ENCODE results near the gene TENM4.

TENM4 gene

DNA sequence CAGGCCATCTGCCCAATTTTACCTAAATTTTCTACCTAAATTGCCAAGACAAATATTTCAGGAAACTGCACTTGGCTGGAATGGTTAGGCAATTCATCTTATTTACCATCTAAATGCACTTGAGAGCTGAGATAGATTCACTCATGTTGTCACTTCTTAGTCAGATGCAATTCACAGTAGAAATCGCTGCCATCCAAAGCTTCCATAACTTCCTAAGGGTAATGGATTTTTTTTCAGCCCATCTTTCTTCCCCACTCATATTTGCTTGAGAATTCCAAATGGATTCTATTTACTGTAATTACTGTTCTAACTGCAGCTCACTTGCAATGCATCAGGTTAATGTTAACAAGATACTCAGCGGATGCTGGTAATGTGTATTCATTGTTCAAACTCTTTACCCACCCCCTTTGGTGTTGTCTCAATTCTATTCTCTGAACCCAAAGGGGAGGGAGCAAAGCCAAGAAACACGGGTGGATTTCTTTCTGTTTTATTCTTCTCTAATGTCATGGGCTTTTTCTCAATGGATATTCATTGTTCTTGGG is 96.0 kb downstream of the TENM4 start:
- H3K27me3 ChIP-seq (ENCODE audit: control insufficient read depth in 5 of 5, insufficient read depth in 4 of 5, low read length in 5 of 5): no peaks in the 10 kb centered on the region
- no peaks in the 10 kb centered on the region for H3K36me3 ChIP-seq (ENCODE audit: control insufficient read depth in 5 of 5, insufficient read depth in 5 of 5, low read length in 5 of 5)
- H3K27ac ChIP-seq (ENCODE audit: low read depth, low read length): no peak overlapping the region
- H3K9me3 ChIP-seq (ENCODE audit: control insufficient read depth in 5 of 5, low read length in 5 of 5): no peaks in the 10 kb centered on the region
- no peak overlapping the region for H3K9ac ChIP-seq (ENCODE audit: low read length in 5 of 5)
- no peak overlapping the region for H3K4me3 ChIP-seq (ENCODE audit: low read depth in 1 of 5, low read length in 5 of 5)
- H3K4me1 ChIP-seq (ENCODE audit: control insufficient read depth in 5 of 5, insufficient read depth in 5 of 5, low read length in 5 of 5): no peaks in the 10 kb centered on the region

GRCh38 chr11:79342686-79343085 is 98.1 kb downstream of the TENM4 start:
- no peak overlapping the region for H3K27ac ChIP-seq (ENCODE audit: low read depth, low read length)
- H3K9ac ChIP-seq (ENCODE audit: low read length in 5 of 5): no peak overlapping the region
- no peak overlapping the region for H3K4me3 ChIP-seq (ENCODE audit: low read depth in 1 of 5, low read length in 5 of 5)

GRCh38 chr11:79342236-79342635 is 98.6 kb downstream of the TENM4 start:
- no peaks in the 10 kb centered on the region for H3K27me3 ChIP-seq (ENCODE audit: control insufficient read depth in 5 of 5, insufficient read depth in 4 of 5, low read length in 5 of 5)
- H3K27ac ChIP-seq (ENCODE audit: low read depth, low read length): no peak overlapping the region
- H3K9ac ChIP-seq (ENCODE audit: low read length in 5 of 5): no peak overlapping the region
- no peak overlapping the region for H3K4me3 ChIP-seq (ENCODE audit: low read depth in 1 of 5, low read length in 5 of 5)
- peaks cover 0 to under 1% (median 0%) of the 10 kb centered on the region in 5 donors for H3K4me1 ChIP-seq (ENCODE audit: control insufficient read depth in 5 of 5, insufficient read depth in 5 of 5, low read length in 5 of 5)
- no peaks in the 10 kb centered on the region for H3K36me3 ChIP-seq (ENCODE audit: control insufficient read depth in 5 of 5, insufficient read depth in 5 of 5, low read length in 5 of 5)
- no peaks in the 10 kb centered on the region for H3K9me3 ChIP-seq (ENCODE audit: control insufficient read depth in 5 of 5, low read length in 5 of 5)

More at GRCh38 chr11:79342686-79343085, 98.1 kb downstream of the TENM4 start:
- no peaks in the 10 kb centered on the region for H3K36me3 ChIP-seq (ENCODE audit: control insufficient read depth in 5 of 5, insufficient read depth in 5 of 5, low read length in 5 of 5)
- H3K27me3 ChIP-seq (ENCODE audit: control insufficient read depth in 5 of 5, insufficient read depth in 4 of 5, low read length in 5 of 5): no peaks in the 10 kb centered on the region
- H3K9me3 ChIP-seq (ENCODE audit: control insufficient read depth in 5 of 5, low read length in 5 of 5): no peaks in the 10 kb centered on the region
- no peaks in the 10 kb centered on the region for H3K4me1 ChIP-seq (ENCODE audit: control insufficient read depth in 5 of 5, insufficient read depth in 5 of 5, low read length in 5 of 5)

GRCh38 chr11:79340535-79340934 is 100.3 kb downstream of the TENM4 start:
- no peaks in the 10 kb centered on the region for H3K27me3 ChIP-seq (ENCODE audit: control insufficient read depth in 5 of 5, insufficient read depth in 4 of 5, low read length in 5 of 5)
- peaks cover 0 to 7% (median 0%) of the 10 kb centered on the region in 5 donors for H3K4me1 ChIP-seq (ENCODE audit: control insufficient read depth in 5 of 5, insufficient read depth in 5 of 5, low read length in 5 of 5)
- no peak overlapping the region for H3K4me3 ChIP-seq (ENCODE audit: low read depth in 1 of 5, low read length in 5 of 5)
- H3K9me3 ChIP-seq (ENCODE audit: control insufficient read depth in 5 of 5, low read length in 5 of 5): no peaks in the 10 kb centered on the region
- H3K9ac ChIP-seq (ENCODE audit: low read length in 5 of 5): no peak overlapping the region
- H3K27ac ChIP-seq (ENCODE audit: low read depth, low read length): no peak overlapping the region
- H3K36me3 ChIP-seq (ENCODE audit: control insufficient read depth in 5 of 5, insufficient read depth in 5 of 5, low read length in 5 of 5): no peaks in the 10 kb centered on the region

GRCh38 chr11:79336797-79337517 is 103.9 kb downstream of the TENM4 start:
- no peaks in the 10 kb centered on the region for H3K27me3 ChIP-seq (ENCODE audit: control insufficient read depth in 5 of 5, insufficient read depth in 4 of 5, low read length in 5 of 5)
- no peak overlapping the region for H3K4me3 ChIP-seq (ENCODE audit: low read depth in 1 of 5, low read length in 5 of 5)
- peaks cover 0 to 10% (median 0%) of the 10 kb centered on the region in 5 donors for H3K4me1 ChIP-seq (ENCODE audit: control insufficient read depth in 5 of 5, insufficient read depth in 5 of 5, low read length in 5 of 5)
- H3K9me3 ChIP-seq (ENCODE audit: control insufficient read depth in 5 of 5, low read length in 5 of 5): no peaks in the 10 kb centered on the region
- no peak overlapping the region for H3K9ac ChIP-seq (ENCODE audit: low read length in 5 of 5)
- no peak overlapping the region for H3K27ac ChIP-seq (ENCODE audit: low read depth, low read length)
- H3K36me3 ChIP-seq (ENCODE audit: control insufficient read depth in 5 of 5, insufficient read depth in 5 of 5, low read length in 5 of 5): no peaks in the 10 kb centered on the region

DNA sequence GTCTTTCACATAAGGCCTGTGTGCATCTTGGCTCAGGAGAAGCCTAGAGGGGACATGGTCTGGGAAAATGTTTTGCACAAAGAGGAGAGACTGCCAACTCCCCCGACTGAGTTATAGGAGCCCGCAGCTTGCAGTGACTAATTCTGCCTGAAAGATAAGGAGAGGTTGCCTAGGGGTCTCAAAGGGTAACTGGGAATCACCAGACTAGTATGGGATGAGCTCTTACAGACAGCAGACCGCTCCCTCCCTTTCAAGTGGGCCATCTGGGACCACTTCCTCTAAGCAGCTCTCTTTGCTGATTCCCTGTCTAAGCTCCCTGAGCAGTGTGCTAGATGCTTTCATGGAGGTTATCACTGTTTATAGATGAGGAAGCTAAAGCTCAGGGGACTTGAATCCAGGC is 105.1 kb downstream of the TENM4 start:
- Histone ChIP-seq H3K36me3 (ENCODE audit: control insufficient read depth in 5 of 5, insufficient read depth in 5 of 5, low read length in 5 of 5) (no peaks in the 10 kb centered on the region), H3K9ac (ENCODE audit: low read length in 5 of 5) (no peak overlapping the region), H3K27me3 (ENCODE audit: control insufficient read depth in 5 of 5, insufficient read depth in 4 of 5, low read length in 5 of 5) (no peaks in the 10 kb centered on the region), H3K4me3 (ENCODE audit: low read depth in 1 of 5, low read length in 5 of 5) (no peak overlapping the region), H3K27ac (ENCODE audit: low read depth, low read length) (no peak overlapping the region), H3K9me3 (ENCODE audit: control insufficient read depth in 5 of 5, low read length in 5 of 5) (no peaks in the 10 kb centered on the region), H3K4me1 (ENCODE audit: control insufficient read depth in 5 of 5, insufficient read depth in 5 of 5, low read length in 5 of 5) (peaks cover 0 to 11% (median 0%) of the 10 kb centered on the region in 5 donors)

- no peak overlapping the region for H3K4me3 ChIP-seq (ENCODE audit: low read depth in 1 of 5, low read length in 5 of 5)
These were observed 107.5 kb downstream of the TENM4 start for GRCh38 chr11:79333355-79333754.

GRCh38 chr11:79332017-79332416 is 108.8 kb downstream of the TENM4 start:
- H3K27me3 ChIP-seq (ENCODE audit: control insufficient read depth in 5 of 5, insufficient read depth in 4 of 5, low read length in 5 of 5): no peaks in the 10 kb centered on the region
- no peak overlapping the region for H3K4me3 ChIP-seq (ENCODE audit: low read depth in 1 of 5, low read length in 5 of 5)
- H3K36me3 ChIP-seq (ENCODE audit: control insufficient read depth in 5 of 5, insufficient read depth in 5 of 5, low read length in 5 of 5): no peaks in the 10 kb centered on the region
- no peak overlapping the region for H3K27ac ChIP-seq (ENCODE audit: low read depth, low read length)
- H3K9me3 ChIP-seq (ENCODE audit: control insufficient read depth in 5 of 5, low read length in 5 of 5): no peaks in the 10 kb centered on the region
- peaks cover 0 to 13% (median 0%) of the 10 kb centered on the region in 5 donors for H3K4me1 ChIP-seq (ENCODE audit: control insufficient read depth in 5 of 5, insufficient read depth in 5 of 5, low read length in 5 of 5)
- no peak overlapping the region for H3K9ac ChIP-seq (ENCODE audit: low read length in 5 of 5)

More at GRCh38 chr11:79333355-79333754, 107.5 kb downstream of the TENM4 start:
- Histone ChIP-seq H3K9me3 (ENCODE audit: control insufficient read depth in 5 of 5, low read length in 5 of 5) (no peaks in the 10 kb centered on the region), H3K4me1 (ENCODE audit: control insufficient read depth in 5 of 5, insufficient read depth in 5 of 5, low read length in 5 of 5) (peaks cover 0 to 16% (median 0%) of the 10 kb centered on the region in 5 donors), H3K27me3 (ENCODE audit: control insufficient read depth in 5 of 5, insufficient read depth in 4 of 5, low read length in 5 of 5) (no peaks in the 10 kb centered on the region), H3K36me3 (ENCODE audit: control insufficient read depth in 5 of 5, insufficient read depth in 5 of 5, low read length in 5 of 5) (no peaks in the 10 kb centered on the region), H3K9ac (ENCODE audit: low read length in 5 of 5) (no peak overlapping the region), H3K27ac (ENCODE audit: low read depth, low read length) (no peak overlapping the region)

- Histone ChIP-seq H3K27ac (ENCODE audit: low read depth, low read length) (no peak overlapping the region), H3K27me3 (ENCODE audit: control insufficient read depth in 5 of 5, insufficient read depth in 4 of 5, low read length in 5 of 5) (no peaks in the 10 kb centered on the region), H3K9me3 (ENCODE audit: control insufficient read depth in 5 of 5, low read length in 5 of 5) (no peaks in the 10 kb centered on the region), H3K4me1 (ENCODE audit: control insufficient read depth in 5 of 5, insufficient read depth in 5 of 5, low read length in 5 of 5) (peaks cover 0 to 10% (median 0%) of the 10 kb centered on the region in 5 donors), H3K9ac (ENCODE audit: low read length in 5 of 5) (no peak overlapping the region), H3K4me3 (ENCODE audit: low read depth in 1 of 5, low read length in 5 of 5) (no peak overlapping the region), H3K36me3 (ENCODE audit: control insufficient read depth in 5 of 5, insufficient read depth in 5 of 5, low read length in 5 of 5) (no peaks in the 10 kb centered on the region)
These were observed 109.5 kb downstream of the TENM4 start for GRCh38 chr11:79331203-79331901.

- H3K9me3 ChIP-seq (ENCODE audit: control insufficient read depth in 5 of 5, low read length in 5 of 5): no peaks in the 10 kb centered on the region
- no peak overlapping the region for H3K9ac ChIP-seq (ENCODE audit: low read length in 5 of 5)
These were observed 110.2 kb downstream of the TENM4 start for GRCh38 chr11:79330651-79331050.

More at GRCh38 chr11:79330651-79331050, 110.2 kb downstream of the TENM4 start:
- H3K4me1 ChIP-seq (ENCODE audit: control insufficient read depth in 5 of 5, insufficient read depth in 5 of 5, low read length in 5 of 5): peaks cover 0 to 10% (median 0%) of the 10 kb centered on the region in 5 donors
- H3K4me3 ChIP-seq (ENCODE audit: low read depth in 1 of 5, low read length in 5 of 5): no peak overlapping the region
- H3K27ac ChIP-seq (ENCODE audit: low read depth, low read length): no peak overlapping the region
- no peaks in the 10 kb centered on the region for H3K36me3 ChIP-seq (ENCODE audit: control insufficient read depth in 5 of 5, insufficient read depth in 5 of 5, low read length in 5 of 5)
- no peaks in the 10 kb centered on the region for H3K27me3 ChIP-seq (ENCODE audit: control insufficient read depth in 5 of 5, insufficient read depth in 4 of 5, low read length in 5 of 5)

Data from subcutaneous abdominal adipose tissue (tissue), 5 donors.